ENCODE data around the gene CACNB4. TPM values are rescaled to one million over a fixed set of nuclear protein-coding genes. Genes with fewer than 3 reads are reported as not detected.

The CACNB4 gene
- total and polyA plus RNA-seq, 10 of the 15 experiments (the other 5 are each of a cell fraction or from before 2014, with no cell fraction given) = 2.0 to 21.6 (median 9.3) TPM

DNA sequence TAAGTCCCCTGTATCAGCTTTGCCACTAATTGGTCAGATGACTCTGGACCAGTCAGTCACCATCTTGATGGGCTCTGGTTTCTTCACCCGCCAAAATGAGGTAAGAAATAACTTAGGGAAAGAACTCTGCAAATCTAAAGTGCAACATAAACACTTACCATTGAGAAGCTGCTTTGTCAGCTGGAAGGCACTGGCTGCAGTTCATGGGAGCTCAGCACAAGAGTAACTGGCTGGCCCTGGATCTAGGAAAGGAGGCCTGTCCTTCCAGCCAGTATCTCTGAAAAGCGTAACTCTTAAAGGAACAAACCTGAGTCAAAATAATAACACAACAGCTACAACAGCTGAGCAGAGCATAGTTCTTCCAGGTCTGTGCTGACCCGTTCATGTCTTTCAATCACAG lies 123.9 kb downstream of the CACNB4 start:
- ATAC-seq = no peak
- CTCF ChIA-PET = interaction anchor here (1.6 kb wide), 1 partner anchor 11 kb away, joined by 4 read pairs; no protein-coding TSS in a partner anchor
- intact Hi-C loops (cut with micrococcal nuclease; ENCODE audit: unreplicated experiment) = no loop called here
- H4K20me1 ChIP-seq (ENCODE audit: control insufficient read depth, insufficient read depth) = no peaks in the 10 kb centered on the region
- H3K4me2 ChIP-seq (ENCODE audit: control insufficient read depth, insufficient read depth) = no peak overlapping the region
- H3K27ac ChIP-seq (ENCODE audit: control insufficient read depth, insufficient read depth) = no peak overlapping the region
- no TSS peak for BruUV-seq (replicated peaks)
- RAD21 ChIA-PET (ENCODE audit: unreplicated experiment) = no interaction called here
- H3K36me3 ChIP-seq (ENCODE audit: control insufficient read depth in 2 of 2, insufficient read depth in 2 of 2, low read length in 1 of 2) = no peaks in the 10 kb centered on the region
- TF ChIP-seq RFX5 (IDR thresholded peaks at IDR 0.05; ENCODE audit: low read depth, low read length) (no peak), CUX1 (IDR thresholded peaks at IDR 0.05; ENCODE audit: insufficient replicate concordance, low read depth, low read length) (no peak), SP1 (IDR thresholded peaks at IDR 0.05; ENCODE audit: low read depth, low read length) (no peak), SMARCA5 (IDR thresholded peaks at IDR 0.05) (no peak), MYC (IDR thresholded peaks at IDR 0.05; ENCODE audit: insufficient read depth, insufficient read length, insufficient replicate concordance, low read length, severe bottlenecking) (no peak), STAT1 (conservative IDR thresholded peaks at IDR 0.05) (no peak), ESRRA (IDR thresholded peaks at IDR 0.05; ENCODE audit: low read length) (no peak), TARDBP (IDR thresholded peaks at IDR 0.05; ENCODE audit: borderline replicate concordance) (no peak)
- TF ChIP-seq, protein P1, sequence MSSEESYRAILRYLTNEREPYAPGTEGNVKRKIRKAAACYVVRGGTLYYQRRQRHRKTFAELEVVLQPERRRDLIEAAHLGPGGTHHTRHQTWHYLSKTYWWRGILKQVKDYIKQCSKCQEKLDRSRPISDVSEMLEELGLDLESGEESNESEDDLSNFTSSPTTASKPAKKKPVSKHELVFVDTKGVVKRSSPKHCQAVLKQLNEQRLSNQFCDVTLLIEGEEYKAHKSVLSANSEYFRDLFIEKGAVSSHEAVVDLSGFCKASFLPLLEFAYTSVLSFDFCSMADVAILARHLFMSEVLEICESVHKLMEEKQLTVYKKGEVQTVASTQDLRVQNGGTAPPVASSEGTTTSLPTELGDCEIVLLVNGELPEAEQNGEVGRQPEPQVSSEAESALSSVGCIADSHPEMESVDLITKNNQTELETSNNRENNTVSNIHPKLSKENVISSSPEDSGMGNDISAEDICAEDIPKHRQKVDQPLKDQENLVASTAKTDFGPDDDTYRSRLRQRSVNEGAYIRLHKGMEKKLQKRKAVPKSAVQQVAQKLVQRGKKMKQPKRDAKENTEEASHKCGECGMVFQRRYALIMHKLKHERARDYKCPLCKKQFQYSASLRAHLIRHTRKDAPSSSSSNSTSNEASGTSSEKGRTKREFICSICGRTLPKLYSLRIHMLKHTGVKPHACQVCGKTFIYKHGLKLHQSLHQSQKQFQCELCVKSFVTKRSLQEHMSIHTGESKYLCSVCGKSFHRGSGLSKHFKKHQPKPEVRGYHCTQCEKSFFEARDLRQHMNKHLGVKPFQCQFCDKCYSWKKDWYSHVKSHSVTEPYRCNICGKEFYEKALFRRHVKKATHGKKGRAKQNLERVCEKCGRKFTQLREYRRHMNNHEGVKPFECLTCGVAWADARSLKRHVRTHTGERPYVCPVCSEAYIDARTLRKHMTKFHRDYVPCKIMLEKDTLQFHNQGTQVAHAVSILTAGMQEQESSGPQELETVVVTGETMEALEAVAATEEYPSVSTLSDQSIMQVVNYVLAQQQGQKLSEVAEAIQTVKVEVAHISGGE (CRISPR knock-in tag; IDR thresholded peaks at IDR 0.05) = no peak
- no peak overlapping the region for H2AFZ ChIP-seq (ENCODE audit: control insufficient read depth, low read depth, low read length)
- POLR2A ChIA-PET = no interaction called here
- no peaks in the 10 kb centered on the region for H3K79me2 ChIP-seq (ENCODE audit: control insufficient read depth, insufficient read depth, low read length)
- FAIRE-seq = no peak
- 80% methylated on average over 3 of the region's 3 CpGs for WGBS (ENCODE audit: insufficient coverage, insufficient replicate concordance, low lambda C conversion rate, missing lambda C conversion rate)
- SMC1A ChIA-PET (ENCODE audit: uncharacterized antibody, unreplicated experiment) = interaction anchor here (0.6 kb wide), 1 partner anchor 408 kb away, joined by 3 read pairs; no protein-coding TSS in a partner anchor
- peaks cover 0 to 4% of the 10 kb centered on the region in 2 experiments; a peak in 2 of 4 replicates for H3K27me3 ChIP-seq (replicated peaks in 1 of 2; ENCODE audit: control insufficient read depth in 2 of 2, insufficient read depth in 2 of 2, low read length in 1 of 2)
- H3K9ac ChIP-seq (ENCODE audit: control insufficient read depth, insufficient read depth, low read length) = no peak overlapping the region
- H3K9me3 ChIP-seq (replicated peaks; ENCODE audit: control insufficient read depth, insufficient read depth, low read length) = no peaks in the 10 kb centered on the region; the same call in 2 of the 3 replicates
- in situ Hi-C loops (cut with MboI) = no loop called here
- no peak for DNase-seq (ENCODE audit: low read depth, low spot score)
- peaks cover 10% of the 10 kb centered on the region; the same call in 1 of the 2 replicates for H3K4me1 ChIP-seq (ENCODE audit: control insufficient read depth, insufficient read depth, low read length)
- H3K4me3 ChIP-seq = no peak overlapping the region
